Measurements from ENCODE around the gene CDK19.

The CDK19 gene

GRCh38 chr6:110799189-110799588 is 16.1 kb downstream of the CDK19 start:
- H3K9me3 ChIP-seq (ENCODE audit: severe bottlenecking): no peaks in the 10 kb centered on the region
- no peak overlapping the region for H3K4me3 ChIP-seq (ENCODE audit: severe bottlenecking)
- H3K27ac ChIP-seq (ENCODE audit: poor library complexity, severe bottlenecking): no peak overlapping the region
- no peaks in the 10 kb centered on the region for H3K27me3 ChIP-seq (ENCODE audit: insufficient read depth, poor library complexity, severe bottlenecking)
- no peak for TF ChIP-seq CTCF (IDR thresholded peaks at IDR 0.05; ENCODE audit: poor library complexity, severe bottlenecking)
- no peaks in the 10 kb centered on the region for H3K4me1 ChIP-seq (ENCODE audit: insufficient read depth, poor library complexity, severe bottlenecking)
- ATAC-seq (ENCODE audit: low read depth): no peak
- H3K36me3 ChIP-seq (ENCODE audit: low read depth): no peaks in the 10 kb centered on the region
- DNase-seq (ENCODE audit: low spot score): no peak

- no peak for TF ChIP-seq CTCF (IDR thresholded peaks at IDR 0.05; ENCODE audit: poor library complexity, severe bottlenecking)
- no peaks in the 10 kb centered on the region for H3K36me3 ChIP-seq (ENCODE audit: low read depth)
Observed at GRCh38 chr6:110795271-110795670, 20.0 kb downstream of the CDK19 start.

GRCh38 chr6:110786696-110787095 is 28.6 kb downstream of the CDK19 start:
- Histone ChIP-seq H3K27ac (ENCODE audit: poor library complexity, severe bottlenecking) (no peak overlapping the region), H3K4me1 (ENCODE audit: insufficient read depth, poor library complexity, severe bottlenecking) (no peaks in the 10 kb centered on the region), H3K36me3 (ENCODE audit: low read depth) (no peaks in the 10 kb centered on the region), H3K27me3 (ENCODE audit: insufficient read depth, poor library complexity, severe bottlenecking) (no peaks in the 10 kb centered on the region), H3K9me3 (ENCODE audit: severe bottlenecking) (peaks cover 3% of the 10 kb centered on the region), H3K4me3 (ENCODE audit: severe bottlenecking) (no peak overlapping the region)
- DNase-seq (ENCODE audit: low spot score) (no peak), ATAC-seq (ENCODE audit: low read depth) (no peak)
- TF ChIP-seq CTCF (IDR thresholded peaks at IDR 0.05; ENCODE audit: poor library complexity, severe bottlenecking): no peak

More at GRCh38 chr6:110795271-110795670, 20.0 kb downstream of the CDK19 start:
- no peak overlapping the region for H3K4me3 ChIP-seq (ENCODE audit: severe bottlenecking)
- no peaks in the 10 kb centered on the region for H3K27me3 ChIP-seq (ENCODE audit: insufficient read depth, poor library complexity, severe bottlenecking)
- no peak for ATAC-seq (ENCODE audit: low read depth)
- no peaks in the 10 kb centered on the region for H3K4me1 ChIP-seq (ENCODE audit: insufficient read depth, poor library complexity, severe bottlenecking)
- no peak for DNase-seq (ENCODE audit: low spot score)
- no peak overlapping the region for H3K27ac ChIP-seq (ENCODE audit: poor library complexity, severe bottlenecking)
- no peaks in the 10 kb centered on the region for H3K9me3 ChIP-seq (ENCODE audit: severe bottlenecking)

- Histone ChIP-seq H3K36me3 (ENCODE audit: low read depth) (no peaks in the 10 kb centered on the region), H3K9me3 (ENCODE audit: severe bottlenecking) (peaks cover 3% of the 10 kb centered on the region), H3K4me3 (ENCODE audit: severe bottlenecking) (no peak overlapping the region), H3K4me1 (ENCODE audit: insufficient read depth, poor library complexity, severe bottlenecking) (no peaks in the 10 kb centered on the region), H3K27ac (ENCODE audit: poor library complexity, severe bottlenecking) (no peak overlapping the region), H3K27me3 (ENCODE audit: insufficient read depth, poor library complexity, severe bottlenecking) (no peaks in the 10 kb centered on the region)
- no peak for ATAC-seq (ENCODE audit: low read depth)
- DNase-seq (ENCODE audit: low spot score): no peak
- TF ChIP-seq CTCF (IDR thresholded peaks at IDR 0.05; ENCODE audit: poor library complexity, severe bottlenecking): no peak
Observed at GRCh38 chr6:110786271-110786670, 29.0 kb downstream of the CDK19 start.

- no peaks in the 10 kb centered on the region for H3K27me3 ChIP-seq (ENCODE audit: insufficient read depth, poor library complexity, severe bottlenecking)
- H3K4me3 ChIP-seq (ENCODE audit: severe bottlenecking): no peak overlapping the region
- DNase-seq (ENCODE audit: low spot score): no peak
- H3K9me3 ChIP-seq (ENCODE audit: severe bottlenecking): peaks cover 3% of the 10 kb centered on the region
- ATAC-seq (ENCODE audit: low read depth): no peak
- no peaks in the 10 kb centered on the region for H3K4me1 ChIP-seq (ENCODE audit: insufficient read depth, poor library complexity, severe bottlenecking)
- no peaks in the 10 kb centered on the region for H3K36me3 ChIP-seq (ENCODE audit: low read depth)
- no peak for TF ChIP-seq CTCF (IDR thresholded peaks at IDR 0.05; ENCODE audit: poor library complexity, severe bottlenecking)
- no peak overlapping the region for H3K27ac ChIP-seq (ENCODE audit: poor library complexity, severe bottlenecking)
Observed at GRCh38 chr6:110784610-110784979, 30.7 kb downstream of the CDK19 start.
